ENCODE measurements around the gene TBC1D12.

GRCh38 chr10:94420998-94421528, 18.7 kb downstream of the TBC1D12 start:
- no peak for TF ChIP-seq POLR2A (IDR thresholded peaks at IDR 0.05)
- TF ChIP-seq CTCF (IDR thresholded peaks at IDR 0.05) = no peak

Measured in gastroesophageal sphincter (tissue), 3 donors.